ENCODE results near the gene SPRR2B. TPM values are rescaled to one million over a fixed set of nuclear protein-coding genes. Genes with fewer than 3 reads are reported as not detected.
"Not testable (repeated sequence)": the region's sequence is repeated elsewhere in the genome, so short reads cannot be mapped to it uniquely, and the experiment has no call there.

SPRR2B gene
- total RNA-seq, 1 donor from 2014 or later, result not detected

DNA sequence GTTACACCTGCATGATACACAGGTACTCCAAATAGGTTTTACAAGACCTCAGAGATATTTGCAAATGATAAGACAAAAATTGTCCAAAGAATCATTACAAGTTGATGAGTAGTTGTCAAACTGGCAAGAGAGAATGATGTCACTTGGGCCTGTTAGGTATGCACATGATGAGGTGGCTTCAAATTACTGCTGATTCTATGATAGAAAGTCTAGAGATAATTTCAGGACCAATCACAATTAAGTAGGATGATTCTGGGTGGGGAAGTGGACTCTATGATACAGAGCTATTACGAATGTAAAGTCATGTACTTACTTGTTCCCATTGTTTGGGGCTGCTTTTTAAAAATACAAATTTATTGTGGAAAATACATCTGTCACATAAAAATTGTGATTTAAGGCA, 45.6 kb downstream of the SPRR2B start:
- Histone ChIP-seq H3K27me3 (ENCODE audit: insufficient read depth, low read length) (no peaks in the 10 kb centered on the region), H3K4me2 (ENCODE audit: low read length) (no peak overlapping the region), H3K36me3 (ENCODE audit: insufficient read depth, low read length) (no peaks in the 10 kb centered on the region), H3K9ac (ENCODE audit: low read length) (no peak overlapping the region), H3K4me1 (ENCODE audit: insufficient read depth, low read length) (no peaks in the 10 kb centered on the region), H2AFZ (ENCODE audit: low read depth, low read length) (no peak overlapping the region), H3K4me3 (ENCODE audit: insufficient read depth, low read depth, low read length) (no peak overlapping the region), H4K20me1 (ENCODE audit: insufficient read depth, low read length) (no peaks in the 10 kb centered on the region), H3K9me3 (ENCODE audit: insufficient read depth, low read depth, low read length) (no peaks in the 10 kb centered on the region), H3K27ac (ENCODE audit: low read depth, low read length) (no peak overlapping the region), H3K79me2 (ENCODE audit: insufficient read depth, low read length) (no peaks in the 10 kb centered on the region)
- DNase-seq (ENCODE audit: low read depth), result no peak
- Mint-ChIP-seq H3K4me1 (ENCODE audit: low read depth, unreplicated experiment) (no peaks in the 10 kb centered on the region), H3K4me3 (ENCODE audit: unreplicated experiment) (no peak overlapping the region), H3K27me3 (ENCODE audit: low read depth, unreplicated experiment) (peaks cover 2% of the 10 kb centered on the region), H3K9me3 (ENCODE audit: unreplicated experiment) (no peaks in the 10 kb centered on the region), H3K27ac (ENCODE audit: unreplicated experiment) (no peak overlapping the region), H3K36me3 (ENCODE audit: low read depth, unreplicated experiment) (no peaks in the 10 kb centered on the region)
- TF ChIP-seq, protein P1, sequence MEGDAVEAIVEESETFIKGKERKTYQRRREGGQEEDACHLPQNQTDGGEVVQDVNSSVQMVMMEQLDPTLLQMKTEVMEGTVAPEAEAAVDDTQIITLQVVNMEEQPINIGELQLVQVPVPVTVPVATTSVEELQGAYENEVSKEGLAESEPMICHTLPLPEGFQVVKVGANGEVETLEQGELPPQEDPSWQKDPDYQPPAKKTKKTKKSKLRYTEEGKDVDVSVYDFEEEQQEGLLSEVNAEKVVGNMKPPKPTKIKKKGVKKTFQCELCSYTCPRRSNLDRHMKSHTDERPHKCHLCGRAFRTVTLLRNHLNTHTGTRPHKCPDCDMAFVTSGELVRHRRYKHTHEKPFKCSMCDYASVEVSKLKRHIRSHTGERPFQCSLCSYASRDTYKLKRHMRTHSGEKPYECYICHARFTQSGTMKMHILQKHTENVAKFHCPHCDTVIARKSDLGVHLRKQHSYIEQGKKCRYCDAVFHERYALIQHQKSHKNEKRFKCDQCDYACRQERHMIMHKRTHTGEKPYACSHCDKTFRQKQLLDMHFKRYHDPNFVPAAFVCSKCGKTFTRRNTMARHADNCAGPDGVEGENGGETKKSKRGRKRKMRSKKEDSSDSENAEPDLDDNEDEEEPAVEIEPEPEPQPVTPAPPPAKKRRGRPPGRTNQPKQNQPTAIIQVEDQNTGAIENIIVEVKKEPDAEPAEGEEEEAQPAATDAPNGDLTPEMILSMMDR (IDR thresholded peaks at IDR 0.05; ENCODE audit: insufficient read depth, low read depth, low read length), result no peak
- TF ChIP-seq EZH2 (IDR thresholded peaks at IDR 0.05; ENCODE audit: insufficient read depth, low read length), result no peak
- FAIRE-seq, result no peak

- Histone ChIP-seq H3K27me3 (ENCODE audit: insufficient read depth, low read length) (no peaks in the 10 kb centered on the region), H3K4me2 (ENCODE audit: low read length) (no peak overlapping the region), H3K9ac (ENCODE audit: low read length) (no peak overlapping the region), H3K9me3 (ENCODE audit: insufficient read depth, low read depth, low read length) (no peaks in the 10 kb centered on the region), H4K20me1 (ENCODE audit: insufficient read depth, low read length) (no peaks in the 10 kb centered on the region), H2AFZ (ENCODE audit: low read depth, low read length) (no peak overlapping the region), H3K79me2 (ENCODE audit: insufficient read depth, low read length) (no peaks in the 10 kb centered on the region), H3K4me3 (ENCODE audit: insufficient read depth, low read depth, low read length) (no peak overlapping the region), H3K27ac (ENCODE audit: low read depth, low read length) (no peak overlapping the region), H3K4me1 (ENCODE audit: insufficient read depth, low read length) (no peaks in the 10 kb centered on the region), H3K36me3 (ENCODE audit: insufficient read depth, low read length) (no peaks in the 10 kb centered on the region)
- DNase-seq (ENCODE audit: low read depth) (no peak), FAIRE-seq (no peak)
- H3K27ac Mint-ChIP-seq (ENCODE audit: unreplicated experiment), result no peak overlapping the region
- H3K9me3 Mint-ChIP-seq (ENCODE audit: unreplicated experiment), result no peaks in the 10 kb centered on the region
- no peak for TF ChIP-seq EZH2 (IDR thresholded peaks at IDR 0.05; ENCODE audit: insufficient read depth, low read length)
- TF ChIP-seq, protein P1 (IDR thresholded peaks at IDR 0.05; ENCODE audit: insufficient read depth, low read depth, low read length), result no peak
- no peaks in the 10 kb centered on the region for H3K36me3 Mint-ChIP-seq (ENCODE audit: low read depth, unreplicated experiment)
- no peak overlapping the region for H3K4me3 Mint-ChIP-seq (ENCODE audit: unreplicated experiment)
- no peaks in the 10 kb centered on the region for H3K4me1 Mint-ChIP-seq (ENCODE audit: low read depth, unreplicated experiment)
- peaks cover 6% of the 10 kb centered on the region for H3K27me3 Mint-ChIP-seq (ENCODE audit: low read depth, unreplicated experiment)
Measured at GRCh38 chr1:153024413-153024812, 47.0 kb downstream of the SPRR2B start.

GRCh38 chr1:153023109-153023508, 48.3 kb downstream of the SPRR2B start:
- Histone ChIP-seq H3K4me3 (ENCODE audit: insufficient read depth, low read depth, low read length) (no peak overlapping the region), H4K20me1 (ENCODE audit: insufficient read depth, low read length) (no peaks in the 10 kb centered on the region), H3K36me3 (ENCODE audit: insufficient read depth, low read length) (no peaks in the 10 kb centered on the region), H3K79me2 (ENCODE audit: insufficient read depth, low read length) (no peaks in the 10 kb centered on the region), H3K9ac (ENCODE audit: low read length) (no peak overlapping the region), H3K27me3 (ENCODE audit: insufficient read depth, low read length) (no peaks in the 10 kb centered on the region), H3K9me3 (ENCODE audit: insufficient read depth, low read depth, low read length) (no peaks in the 10 kb centered on the region), H2AFZ (ENCODE audit: low read depth, low read length) (no peak overlapping the region), H3K4me1 (ENCODE audit: insufficient read depth, low read length) (no peaks in the 10 kb centered on the region), H3K27ac (ENCODE audit: low read depth, low read length) (no peak overlapping the region), H3K4me2 (ENCODE audit: low read length) (no peak overlapping the region)
- Mint-ChIP-seq H3K27ac (ENCODE audit: unreplicated experiment) (no peak overlapping the region), H3K9me3 (ENCODE audit: unreplicated experiment) (no peaks in the 10 kb centered on the region), H3K27me3 (ENCODE audit: low read depth, unreplicated experiment) (peaks cover 11% of the 10 kb centered on the region), H3K36me3 (ENCODE audit: low read depth, unreplicated experiment) (no peaks in the 10 kb centered on the region), H3K4me3 (ENCODE audit: unreplicated experiment) (no peak overlapping the region), H3K4me1 (ENCODE audit: low read depth, unreplicated experiment) (no peaks in the 10 kb centered on the region)
- TF ChIP-seq, protein P1 (IDR thresholded peaks at IDR 0.05; ENCODE audit: insufficient read depth, low read depth, low read length), result no peak
- TF ChIP-seq EZH2 (IDR thresholded peaks at IDR 0.05; ENCODE audit: insufficient read depth, low read length), result no peak
- FAIRE-seq (no peak), DNase-seq (ENCODE audit: low read depth) (no peak)

GRCh38 chr1:153022340-153022739, 49.1 kb downstream of the SPRR2B start:
- not testable (repeated sequence) for H3K36me3 ChIP-seq (ENCODE audit: insufficient read depth, low read length); H3K4me3 ChIP-seq (ENCODE audit: insufficient read depth, low read depth, low read length); H2AFZ ChIP-seq (ENCODE audit: low read depth, low read length); H3K4me1 ChIP-seq (ENCODE audit: insufficient read depth, low read length); H3K4me3 Mint-ChIP-seq (ENCODE audit: unreplicated experiment); H3K9me3 Mint-ChIP-seq (ENCODE audit: unreplicated experiment); H3K4me2 ChIP-seq (ENCODE audit: low read length); H3K9me3 ChIP-seq (ENCODE audit: insufficient read depth, low read depth, low read length); DNase-seq (ENCODE audit: low read depth); H3K27me3 ChIP-seq (ENCODE audit: insufficient read depth, low read length); H3K27ac Mint-ChIP-seq (ENCODE audit: unreplicated experiment); H4K20me1 ChIP-seq (ENCODE audit: insufficient read depth, low read length); FAIRE-seq; H3K4me1 Mint-ChIP-seq (ENCODE audit: low read depth, unreplicated experiment); H3K27ac ChIP-seq (ENCODE audit: low read depth, low read length); H3K9ac ChIP-seq (ENCODE audit: low read length); H3K36me3 Mint-ChIP-seq (ENCODE audit: low read depth, unreplicated experiment); H3K79me2 ChIP-seq (ENCODE audit: insufficient read depth, low read length)
- peaks cover 11% of the 10 kb centered on the region for H3K27me3 Mint-ChIP-seq (ENCODE audit: low read depth, unreplicated experiment)

All from astrocyte (in vitro differentiated cells and primary cell).